Measurements from ENCODE around the gene ITPK1.

The ITPK1 gene

DNA sequence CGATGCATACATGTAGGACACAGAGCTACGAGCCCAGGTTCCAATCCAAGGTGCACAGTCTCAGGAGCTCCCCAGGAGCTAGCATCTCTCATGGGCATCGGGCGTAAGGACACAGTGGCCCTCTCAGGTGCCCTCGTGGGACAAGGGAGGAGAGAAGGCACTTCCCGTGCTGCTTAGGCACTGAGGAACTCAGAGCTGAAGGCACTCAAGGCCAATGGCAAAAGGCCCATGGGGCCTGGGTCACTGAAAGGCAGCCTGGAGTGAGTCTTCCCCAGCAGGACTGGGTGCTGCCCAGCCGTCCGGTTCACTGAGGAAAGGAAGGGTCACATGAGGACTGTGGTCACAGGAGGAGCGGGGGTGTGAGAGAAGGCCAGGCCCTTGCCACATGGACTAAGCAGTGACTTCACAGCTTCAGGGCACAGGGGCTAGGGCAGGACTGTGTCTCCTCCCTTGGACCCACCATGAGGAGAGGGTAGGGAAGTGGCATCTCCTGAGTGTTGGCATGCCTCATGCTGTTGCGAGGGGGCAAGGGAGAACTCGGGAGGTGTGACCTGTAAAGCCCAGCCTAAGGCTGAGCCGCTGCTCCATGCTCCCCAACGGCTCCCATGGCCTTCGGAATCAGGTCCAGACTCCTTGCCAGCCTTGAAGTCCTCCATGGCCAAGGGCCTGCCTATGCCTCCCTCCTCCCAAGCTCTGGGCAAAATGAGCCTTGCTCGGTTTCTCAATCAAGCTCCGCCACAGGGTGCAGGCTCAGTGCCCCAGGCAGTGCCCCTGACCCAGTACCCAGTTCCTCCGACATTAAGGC, 141.0 kb downstream of the ITPK1 start:
- peaks cover 51% of the 10 kb centered on the region for H3K36me3 Mint-ChIP-seq (ENCODE audit: low read depth)
- H3K4me1 Mint-ChIP-seq (ENCODE audit: low read depth): no peaks in the 10 kb centered on the region
- no peak overlapping the region for H3K4me3 Mint-ChIP-seq
- H3K27ac Mint-ChIP-seq: no peak overlapping the region
- H3K9me3 Mint-ChIP-seq: peaks cover 45% of the 10 kb centered on the region
- DNase-seq (ENCODE audit: low spot score): no peak
- no peaks in the 10 kb centered on the region for H3K27me3 Mint-ChIP-seq (ENCODE audit: low read depth)

DNA sequence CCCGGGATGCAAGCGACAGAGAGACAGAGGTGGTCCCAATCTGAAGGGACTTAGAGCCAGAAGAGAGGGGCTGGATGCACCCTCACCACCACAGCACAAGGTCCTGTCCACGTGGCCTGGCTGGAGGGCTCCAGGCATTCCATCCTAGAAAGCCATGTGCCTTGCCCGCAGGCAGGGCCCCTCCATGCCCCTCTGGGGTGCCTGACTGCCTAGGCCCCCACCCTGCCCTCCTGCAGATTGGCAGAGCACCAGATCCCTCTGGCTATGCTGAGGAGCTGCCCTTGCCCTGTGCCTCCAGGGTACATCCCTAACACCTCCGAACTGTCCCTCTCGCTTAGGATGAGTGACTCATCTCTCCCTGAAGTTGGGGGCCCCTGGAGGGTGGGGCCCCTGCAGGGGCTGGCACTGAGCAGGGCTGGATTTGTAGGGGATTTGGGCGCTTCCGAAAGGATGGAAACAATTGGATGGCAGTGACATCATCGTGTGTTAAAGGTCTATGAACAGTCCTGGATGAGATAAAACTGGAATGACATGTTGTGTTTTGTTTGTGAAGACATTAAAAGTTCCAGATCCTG, 141.8 kb downstream of the ITPK1 start:
- peaks cover 43% of the 10 kb centered on the region for H3K36me3 Mint-ChIP-seq (ENCODE audit: low read depth)

DNA sequence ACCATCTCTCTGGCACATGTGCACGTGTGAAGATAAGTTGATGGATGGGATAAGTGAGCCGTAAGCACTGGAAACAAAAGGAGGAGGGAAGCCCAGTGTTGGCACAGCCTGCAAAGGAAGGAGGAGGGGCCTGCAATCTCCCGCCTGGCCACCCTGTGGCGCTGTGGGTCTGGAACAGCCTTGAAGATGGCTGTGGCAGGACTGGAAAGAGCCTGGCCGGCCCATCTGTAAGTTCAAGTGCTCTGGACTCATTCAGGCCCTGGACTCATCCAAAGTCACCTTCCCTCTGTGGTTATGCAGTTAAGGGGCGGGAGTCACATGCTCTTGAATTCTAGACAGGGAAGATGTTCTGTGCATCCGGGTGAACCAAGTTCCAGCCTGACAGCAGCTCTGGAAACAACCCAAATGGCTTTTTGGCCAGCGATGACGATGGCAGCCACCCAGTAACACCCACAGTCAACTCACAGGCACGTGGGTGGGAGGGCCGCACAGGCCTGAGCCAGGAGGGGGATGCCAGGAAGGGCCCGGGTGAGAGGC, 142.4 kb downstream of the ITPK1 start:
- H3K27ac Mint-ChIP-seq: no peak overlapping the region
- H3K9me3 Mint-ChIP-seq: peaks cover 36% of the 10 kb centered on the region
- no peak for DNase-seq (ENCODE audit: low spot score)
- H3K36me3 Mint-ChIP-seq (ENCODE audit: low read depth): peaks cover 39% of the 10 kb centered on the region
- H3K4me3 Mint-ChIP-seq: no peak overlapping the region
- no peaks in the 10 kb centered on the region for H3K27me3 Mint-ChIP-seq (ENCODE audit: low read depth)
- H3K4me1 Mint-ChIP-seq (ENCODE audit: low read depth): no peaks in the 10 kb centered on the region

More for the DNA sequence above, 141.8 kb downstream of the ITPK1 start:
- Mint-ChIP-seq H3K4me3 (no peak overlapping the region), H3K4me1 (ENCODE audit: low read depth) (no peaks in the 10 kb centered on the region), H3K27ac (no peak overlapping the region), H3K27me3 (ENCODE audit: low read depth) (no peaks in the 10 kb centered on the region), H3K9me3 (peaks cover 36% of the 10 kb centered on the region)
- no peak for DNase-seq (ENCODE audit: low spot score)

DNA sequence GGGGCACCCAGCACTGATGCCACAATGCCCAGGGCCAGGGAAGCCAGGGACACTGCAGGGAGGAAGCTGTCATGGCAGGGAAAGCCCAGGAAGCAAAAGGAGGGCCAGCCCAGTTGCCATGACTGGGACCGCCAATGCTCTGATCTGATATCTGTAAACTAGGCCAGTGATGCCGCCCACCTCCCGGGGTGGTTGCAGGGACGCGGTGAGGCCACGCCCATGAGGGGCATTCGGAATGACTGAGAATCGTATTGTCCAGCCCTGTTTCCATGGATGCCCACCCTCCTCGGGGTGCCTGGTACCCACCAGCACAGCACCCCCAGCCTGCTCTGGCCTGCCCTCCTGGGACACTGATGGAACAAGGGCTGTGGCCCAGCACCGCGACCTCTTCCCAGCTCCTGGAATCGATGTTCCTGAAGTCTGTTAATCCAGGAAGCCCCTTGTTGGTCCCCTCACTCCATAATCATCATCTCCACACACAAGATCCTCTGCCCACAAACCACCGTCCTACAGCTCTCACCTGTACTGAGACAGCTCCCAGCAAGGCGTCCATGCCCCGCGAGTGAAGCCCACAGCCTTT, 144.0 kb downstream of the ITPK1 start:
- Mint-ChIP-seq H3K27ac (no peak overlapping the region), H3K27me3 (ENCODE audit: low read depth) (no peaks in the 10 kb centered on the region), H3K9me3 (peaks cover 25% of the 10 kb centered on the region), H3K4me3 (no peak overlapping the region), H3K36me3 (ENCODE audit: low read depth) (peaks cover 24% of the 10 kb centered on the region), H3K4me1 (ENCODE audit: low read depth) (no peaks in the 10 kb centered on the region)
- no peak for DNase-seq (ENCODE audit: low spot score)

DNA sequence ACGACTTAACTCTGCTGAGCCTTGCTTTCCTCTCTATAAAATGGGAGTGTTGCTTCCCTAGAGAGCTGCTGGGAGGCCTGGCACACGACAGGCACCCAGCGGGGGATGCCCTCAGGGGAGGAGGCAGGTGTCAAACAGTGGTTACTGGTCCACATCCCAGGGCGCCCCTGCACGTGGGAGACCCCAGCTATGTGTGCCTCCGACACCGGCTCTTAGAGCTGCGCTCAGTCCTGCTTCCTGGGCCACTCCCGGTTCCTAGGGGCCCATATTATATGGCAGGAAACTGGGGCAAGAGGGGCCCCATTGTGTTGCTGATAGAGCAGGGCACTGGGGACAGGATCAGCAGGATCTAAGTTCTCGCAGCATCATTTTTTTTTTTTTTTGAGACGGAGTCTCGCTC, 145.5 kb downstream of the ITPK1 start:
- H3K4me3 Mint-ChIP-seq: no peak overlapping the region

DNA sequence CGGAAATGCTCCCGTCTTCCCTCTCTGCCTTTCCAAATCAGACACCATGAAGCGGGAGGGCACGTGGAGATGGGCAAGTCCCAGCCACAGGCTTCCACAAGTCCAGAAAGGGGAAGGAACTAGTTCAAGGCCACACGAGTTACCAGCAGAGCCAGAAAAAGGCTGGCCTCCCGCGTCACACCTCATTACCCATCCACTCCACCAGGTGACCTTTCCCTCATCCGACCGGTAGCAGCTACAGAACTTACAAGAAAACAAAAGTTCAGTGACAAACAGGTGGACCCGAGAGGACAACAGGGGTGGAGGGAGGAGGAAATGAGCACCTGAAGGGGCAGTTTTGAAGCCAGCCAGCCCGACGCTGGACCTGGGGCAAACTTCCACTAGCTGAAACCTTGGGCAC, 145.9 kb downstream of the ITPK1 start:
- Mint-ChIP-seq H3K36me3 (ENCODE audit: low read depth) (peaks cover 8% of the 10 kb centered on the region), H3K4me1 (ENCODE audit: low read depth) (no peaks in the 10 kb centered on the region), H3K27ac (no peak overlapping the region), H3K4me3 (no peak overlapping the region), H3K9me3 (peaks cover 9% of the 10 kb centered on the region), H3K27me3 (ENCODE audit: low read depth) (no peaks in the 10 kb centered on the region)
- no peak for DNase-seq (ENCODE audit: low spot score)

More for the DNA sequence above, 145.5 kb downstream of the ITPK1 start:
- Mint-ChIP-seq H3K4me1 (ENCODE audit: low read depth) (no peaks in the 10 kb centered on the region), H3K36me3 (ENCODE audit: low read depth) (peaks cover 11% of the 10 kb centered on the region), H3K27ac (no peak overlapping the region), H3K27me3 (ENCODE audit: low read depth) (no peaks in the 10 kb centered on the region), H3K9me3 (peaks cover 10% of the 10 kb centered on the region)
- DNase-seq (ENCODE audit: low spot score): no peak

DNA sequence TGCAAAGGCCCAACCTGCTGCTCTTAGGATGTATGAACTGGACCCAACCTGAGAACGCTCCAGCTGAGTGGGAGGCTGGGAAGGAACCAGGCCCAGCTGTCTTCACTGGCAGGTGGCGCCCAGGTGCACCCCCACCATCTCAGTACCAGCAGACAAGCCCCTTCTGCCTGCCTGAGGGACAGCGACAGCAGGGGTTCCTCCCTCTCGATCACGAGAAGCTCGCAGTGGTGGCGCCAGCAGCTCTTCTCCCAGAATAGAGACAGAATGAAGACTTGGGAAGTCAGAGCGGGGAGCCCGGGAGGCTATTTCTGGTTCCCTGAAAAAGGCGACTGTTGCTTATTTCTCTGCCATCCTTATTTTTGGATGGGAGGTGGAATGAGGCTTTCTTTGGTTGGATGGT, 146.3 kb downstream of the ITPK1 start:
- no peak overlapping the region for H3K27ac Mint-ChIP-seq
- no peaks in the 10 kb centered on the region for H3K4me1 Mint-ChIP-seq (ENCODE audit: low read depth)
- H3K9me3 Mint-ChIP-seq: peaks cover 9% of the 10 kb centered on the region
- no peak overlapping the region for H3K4me3 Mint-ChIP-seq
- H3K27me3 Mint-ChIP-seq (ENCODE audit: low read depth): no peaks in the 10 kb centered on the region
- no peak for DNase-seq (ENCODE audit: low spot score)
- peaks cover 5% of the 10 kb centered on the region for H3K36me3 Mint-ChIP-seq (ENCODE audit: low read depth)

DNA sequence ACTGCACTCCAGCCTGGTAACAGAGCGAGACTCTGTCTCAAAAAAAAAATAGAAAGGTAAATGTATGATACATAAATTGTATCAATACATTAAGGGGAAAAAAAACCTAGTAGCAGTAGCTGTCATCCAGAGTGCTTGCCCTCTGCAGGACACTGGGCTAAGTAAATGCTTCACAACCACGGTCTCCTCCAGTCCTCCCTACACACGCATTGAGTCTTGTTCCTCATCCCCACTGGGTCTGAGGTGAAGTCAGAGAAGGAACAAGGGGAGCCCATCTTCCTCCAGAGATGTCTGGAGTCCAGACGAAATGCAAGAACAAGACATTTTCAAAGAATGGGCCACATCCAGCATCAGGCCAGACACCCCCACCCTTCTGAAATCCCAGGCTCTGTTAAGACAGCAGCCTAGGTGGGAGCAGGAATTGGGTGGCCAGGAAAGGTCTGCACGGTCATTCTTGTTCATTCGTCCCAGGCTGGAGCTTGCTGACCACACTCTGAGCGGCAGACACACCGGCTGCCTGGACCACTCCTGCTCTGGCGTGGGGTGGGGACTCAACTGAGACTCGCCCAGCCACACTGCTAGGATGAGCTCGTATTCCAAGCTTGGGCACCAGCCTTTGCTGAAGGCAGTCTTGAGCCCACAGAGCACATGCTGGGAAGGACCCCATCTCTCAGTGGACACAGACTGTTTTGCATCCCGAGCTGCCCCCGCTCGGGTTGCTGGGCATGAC, 147.3 kb downstream of the ITPK1 start:
- no peak overlapping the region for H3K4me3 Mint-ChIP-seq
- no peaks in the 10 kb centered on the region for H3K4me1 Mint-ChIP-seq (ENCODE audit: low read depth)
- H3K27ac Mint-ChIP-seq: no peak overlapping the region
- no peak for DNase-seq (ENCODE audit: low spot score)
- H3K9me3 Mint-ChIP-seq: peaks cover 9% of the 10 kb centered on the region
- peaks cover 4% of the 10 kb centered on the region for H3K36me3 Mint-ChIP-seq (ENCODE audit: low read depth)
- no peaks in the 10 kb centered on the region for H3K27me3 Mint-ChIP-seq (ENCODE audit: low read depth)

DNA sequence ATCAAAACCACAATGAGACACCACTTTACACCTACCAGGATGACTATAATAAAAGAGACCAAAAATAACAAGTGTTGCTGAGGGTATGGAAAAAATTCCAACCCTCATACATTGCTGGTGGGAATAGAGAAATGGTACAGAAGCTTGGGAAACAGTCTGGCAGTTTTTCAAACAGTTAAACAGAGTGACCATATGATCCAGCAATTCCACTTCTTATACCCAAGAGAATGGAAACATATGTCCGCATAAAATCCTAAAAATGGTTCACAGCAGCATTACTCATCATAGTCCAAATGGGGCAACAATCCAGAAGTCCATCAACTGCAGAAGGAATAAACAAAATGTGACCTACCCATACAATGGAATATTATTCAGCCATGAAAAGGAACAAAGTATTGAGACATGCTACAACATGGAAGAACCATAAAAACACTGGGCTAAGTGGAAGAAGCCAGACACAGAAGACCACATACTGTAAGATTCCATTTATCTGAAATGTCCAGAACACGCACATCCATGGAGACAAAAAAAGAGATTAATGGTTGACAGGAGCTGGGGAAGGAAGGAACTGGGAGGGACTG, 148.3 kb downstream of the ITPK1 start:
- Mint-ChIP-seq H3K27me3 (ENCODE audit: low read depth) (no peaks in the 10 kb centered on the region), H3K36me3 (ENCODE audit: low read depth) (no peaks in the 10 kb centered on the region), H3K27ac (no peak overlapping the region), H3K4me3 (no peak overlapping the region), H3K4me1 (ENCODE audit: low read depth) (no peaks in the 10 kb centered on the region), H3K9me3 (peaks cover 4% of the 10 kb centered on the region)
- no peak for DNase-seq (ENCODE audit: low spot score)

DNA sequence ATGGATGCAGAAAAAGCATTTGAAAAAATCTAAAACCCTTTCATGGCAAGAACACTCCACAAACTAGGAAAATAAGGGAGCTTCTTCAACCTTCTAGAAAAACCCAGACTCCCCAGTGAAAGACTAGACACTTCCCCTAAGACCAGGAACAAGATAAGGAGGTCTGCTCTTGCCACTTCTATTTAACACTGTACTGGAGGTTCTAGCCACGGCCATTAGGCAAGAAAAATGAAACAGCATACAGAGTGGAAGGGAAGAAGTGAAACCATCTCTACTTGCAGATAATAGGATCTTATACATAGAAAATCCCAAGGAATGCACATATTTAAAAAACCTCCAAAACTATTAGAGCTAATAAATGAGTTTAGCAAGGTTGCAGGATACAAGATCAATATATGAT, 150.4 kb downstream of the ITPK1 start:
- Mint-ChIP-seq H3K27ac (no peak overlapping the region), H3K4me3 (no peak overlapping the region), H3K27me3 (ENCODE audit: low read depth) (no peaks in the 10 kb centered on the region), H3K4me1 (ENCODE audit: low read depth) (no peaks in the 10 kb centered on the region), H3K36me3 (ENCODE audit: low read depth) (peaks cover 2% of the 10 kb centered on the region), H3K9me3 (peaks cover 4% of the 10 kb centered on the region)
- no peak for DNase-seq (ENCODE audit: low spot score)

DNA sequence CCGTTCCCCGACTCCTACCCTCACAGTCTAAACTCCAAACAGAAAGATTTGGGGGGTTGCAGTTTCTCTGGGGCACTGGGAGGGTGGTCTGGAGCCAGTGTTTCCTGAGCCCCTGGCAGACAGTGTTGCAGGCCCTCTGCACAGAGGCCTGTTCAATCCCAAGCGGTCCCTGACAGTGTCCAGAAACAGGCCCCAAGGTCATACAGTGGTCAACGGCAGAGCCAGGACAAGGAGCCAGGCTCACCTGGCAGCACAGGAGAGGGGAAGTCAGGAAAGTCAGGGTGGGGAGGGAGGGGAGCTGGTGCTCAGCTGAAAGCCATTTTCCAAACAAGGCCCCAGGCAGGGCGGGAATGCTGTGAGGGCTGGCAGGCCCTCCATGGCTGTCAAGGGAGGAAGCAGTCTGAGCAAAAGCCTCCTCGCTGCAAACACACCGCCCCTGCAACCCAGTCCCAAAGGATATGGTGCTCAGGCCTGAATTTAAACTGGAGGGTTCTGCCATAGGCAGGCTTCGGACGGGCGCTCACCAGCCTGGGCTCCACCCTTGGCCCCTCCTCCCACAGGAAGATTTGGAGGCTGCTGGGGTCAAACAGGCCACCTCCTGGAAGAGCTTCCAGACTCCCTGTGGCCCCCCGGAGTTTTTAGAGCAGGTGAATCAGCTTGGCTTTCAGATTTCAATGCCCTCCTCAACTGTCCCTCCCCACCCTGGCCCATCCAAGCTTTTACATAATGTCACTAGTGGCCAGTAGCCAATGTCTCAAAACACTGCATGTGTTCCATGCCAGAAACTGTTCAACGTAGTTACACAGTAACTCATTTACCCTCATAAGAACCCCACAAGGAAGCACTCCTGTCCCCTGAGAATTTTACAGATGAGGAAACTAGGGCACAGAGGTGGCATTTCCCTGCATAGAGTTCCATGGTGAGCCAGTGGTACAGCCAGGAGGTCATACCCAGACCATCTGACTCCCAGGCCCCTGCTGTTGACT, 151.3 kb downstream of the ITPK1 start:
- Mint-ChIP-seq H3K9me3 (peaks cover 4% of the 10 kb centered on the region), H3K36me3 (ENCODE audit: low read depth) (peaks cover 2% of the 10 kb centered on the region), H3K4me3 (no peak overlapping the region), H3K27ac (no peak overlapping the region), H3K27me3 (ENCODE audit: low read depth) (no peaks in the 10 kb centered on the region), H3K4me1 (ENCODE audit: low read depth) (no peaks in the 10 kb centered on the region)
- no peak for DNase-seq (ENCODE audit: low spot score)

DNA sequence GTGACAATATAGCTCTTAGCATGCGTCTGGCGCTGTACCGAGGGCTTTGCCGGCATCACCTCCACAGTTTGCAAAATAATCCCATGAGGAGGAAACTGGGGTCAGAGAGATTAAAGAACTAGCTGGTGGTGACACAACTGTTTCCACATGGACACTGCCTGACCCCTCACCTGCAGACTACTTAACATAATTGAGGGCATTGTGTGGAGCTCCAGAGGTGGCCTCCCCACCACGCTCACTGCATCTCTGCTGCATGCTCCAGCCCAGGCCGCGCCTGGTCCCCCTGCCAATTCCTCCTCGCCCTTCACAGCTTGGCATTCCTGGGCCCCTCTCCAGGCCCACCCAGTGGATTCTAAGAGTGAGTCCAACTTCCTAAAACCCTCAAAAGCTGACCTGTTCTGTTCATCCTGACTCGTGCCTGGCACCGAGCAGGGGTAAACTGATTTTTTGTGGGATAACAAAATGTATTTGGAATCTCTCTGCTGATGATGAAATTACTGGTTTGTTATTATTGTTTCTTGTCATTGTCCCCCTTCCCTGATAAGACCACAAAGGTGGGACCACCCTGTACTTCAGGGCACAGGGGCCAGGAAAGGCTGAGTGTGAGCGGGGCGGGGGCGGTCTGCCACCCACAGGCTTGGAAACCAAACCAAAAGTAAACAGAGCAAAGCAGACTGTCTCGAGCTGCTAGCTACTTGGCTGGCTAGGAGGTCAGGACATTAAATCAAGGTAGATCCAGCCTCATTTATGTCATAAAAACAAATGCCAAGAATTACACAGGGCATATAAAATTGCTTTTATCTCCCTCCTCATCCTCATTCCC, 152.2 kb downstream of the ITPK1 start:
- no peak overlapping the region for H3K27ac Mint-ChIP-seq
- H3K27me3 Mint-ChIP-seq (ENCODE audit: low read depth): no peaks in the 10 kb centered on the region
- H3K4me1 Mint-ChIP-seq (ENCODE audit: low read depth): no peaks in the 10 kb centered on the region
- no peak overlapping the region for H3K4me3 Mint-ChIP-seq
- H3K36me3 Mint-ChIP-seq (ENCODE audit: low read depth): peaks cover 2% of the 10 kb centered on the region
- peaks cover 4% of the 10 kb centered on the region for H3K9me3 Mint-ChIP-seq
- DNase-seq (ENCODE audit: low spot score): no peak
